DMS153 (cell line): ENCODE data around the gene S100A6.
"Not testable (repeated sequence)": the region's sequence is repeated elsewhere in the genome, so short reads cannot be mapped to it uniquely, and the experiment has no call there.

Source experiments
- DNase-seq: peaks from one replicate; lab custom pipeline; 2025; lab: John Stamatoyannopoulos, UW

Gene S100A6

DNA sequence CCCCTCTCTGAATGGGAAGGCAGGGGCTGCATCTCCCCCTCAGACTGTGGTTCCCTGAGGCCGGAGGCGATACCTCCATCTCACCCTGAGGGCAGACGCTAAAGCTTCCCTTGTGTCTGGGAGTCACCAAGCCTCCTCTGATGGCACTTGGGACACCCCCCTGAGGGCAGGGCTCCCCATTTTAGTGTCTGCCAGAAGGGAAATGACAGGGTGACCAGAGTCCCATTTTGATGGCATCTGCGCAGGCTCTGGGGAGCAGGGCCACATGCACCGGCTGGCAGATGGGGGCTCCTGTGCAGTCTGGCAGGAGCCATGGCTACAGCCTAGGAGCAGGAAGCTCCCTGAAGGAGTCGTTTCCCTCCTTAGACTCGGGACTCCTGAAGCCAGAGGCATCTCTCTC, 28.2 kb upstream of the S100A6 start:
- no peak for DNase-seq

DNA sequence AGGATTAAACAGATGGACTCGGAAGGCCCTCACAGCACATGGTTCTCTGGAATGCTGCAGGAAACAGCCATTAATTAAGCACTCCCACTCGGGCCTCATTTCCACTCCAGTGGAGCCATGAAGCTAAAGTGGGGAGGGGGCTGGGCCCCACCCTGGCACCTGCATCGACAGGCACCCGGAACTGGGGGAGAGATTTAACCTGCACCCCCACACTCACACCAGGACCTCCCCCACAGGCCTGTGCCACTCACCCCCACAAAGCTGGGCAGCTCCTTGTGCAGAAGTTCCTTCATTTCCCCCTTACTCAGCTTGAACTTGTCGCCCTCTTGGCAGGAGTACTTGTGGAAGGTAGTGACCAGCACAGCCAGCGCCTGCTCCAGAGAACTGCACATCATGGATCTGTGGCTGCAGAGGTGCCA, 27.7 kb upstream of the S100A6 start:
- no peak for DNase-seq

DNA sequence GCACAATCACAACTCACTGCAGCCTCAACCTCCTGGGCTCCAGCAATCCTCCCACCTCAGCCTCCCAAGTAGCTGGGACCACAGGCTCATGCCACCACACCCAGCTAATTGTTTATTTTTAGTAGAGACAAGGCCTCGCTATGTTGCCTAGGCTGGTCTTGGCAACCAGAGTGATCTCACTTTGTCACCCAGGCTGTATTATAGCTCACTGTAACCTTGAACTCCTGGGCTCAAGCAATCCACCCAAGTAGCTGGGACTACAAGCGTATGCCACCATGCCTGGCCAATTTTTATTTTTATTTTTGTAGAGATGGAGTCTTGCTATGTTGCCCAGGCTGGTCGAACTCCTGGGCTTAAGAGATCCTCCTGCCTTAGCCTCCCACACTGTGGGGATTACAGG, 26.2 kb upstream of the S100A6 start:
- not testable (repeated sequence) for DNase-seq

GRCh38 chr1:153561466-153561985, 25.7 kb upstream of the S100A6 start:
- DNase-seq = no peak

GRCh38 chr1:153560771-153561465, 25.1 kb upstream of the S100A6 start:
- DNase-seq = no peak

- no peak for DNase-seq
These were observed 24.4 kb upstream of the S100A6 start for GRCh38 chr1:153560241-153560640.

DNA sequence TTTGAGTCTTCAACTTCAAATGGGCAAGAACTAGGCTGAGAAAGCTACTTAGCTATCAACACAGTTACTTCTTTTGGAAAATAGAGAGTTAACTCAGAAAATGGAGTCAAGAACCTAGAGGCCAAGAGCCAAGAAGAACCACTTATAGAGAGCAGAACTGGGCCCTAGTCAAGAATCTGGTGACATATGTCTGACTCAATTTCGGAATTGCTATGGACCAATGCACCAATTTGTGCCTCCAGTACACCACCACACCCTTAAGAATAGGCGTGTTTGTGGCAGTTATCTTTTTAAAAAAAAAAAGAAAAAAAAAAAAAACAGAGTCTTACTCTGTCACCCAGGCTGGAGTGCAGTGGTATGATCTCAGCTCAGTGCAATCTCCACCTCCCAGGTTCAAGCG, 22.1 kb upstream of the S100A6 start:
- DNase-seq = no peak

- DNase-seq = no peak
These were observed 20.6 kb upstream of the S100A6 start for GRCh38 chr1:153556348-153556747.

- DNase-seq = no peak
These were observed 18.2 kb upstream of the S100A6 start for GRCh38 chr1:153553830-153554541.

DNA sequence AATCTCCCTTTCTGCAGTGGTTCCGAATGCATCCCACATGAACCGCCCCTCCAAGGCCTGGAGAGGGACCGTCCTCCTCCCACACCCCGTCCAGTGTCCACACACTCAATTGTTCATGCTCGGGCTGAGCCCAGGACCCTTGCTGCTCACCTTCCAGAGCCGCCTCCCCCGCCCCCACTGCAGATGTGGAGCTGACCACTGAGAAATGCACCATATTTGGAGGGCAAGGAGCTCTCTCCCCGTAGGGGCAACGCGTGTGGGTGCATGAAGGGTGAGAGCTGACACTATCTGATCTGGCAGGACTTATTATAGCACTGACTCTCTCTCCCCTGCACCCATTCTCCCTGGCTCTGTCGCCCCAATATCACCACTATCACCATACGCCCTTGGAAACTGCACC, 17.3 kb upstream of the S100A6 start:
- no peak for DNase-seq

DNA sequence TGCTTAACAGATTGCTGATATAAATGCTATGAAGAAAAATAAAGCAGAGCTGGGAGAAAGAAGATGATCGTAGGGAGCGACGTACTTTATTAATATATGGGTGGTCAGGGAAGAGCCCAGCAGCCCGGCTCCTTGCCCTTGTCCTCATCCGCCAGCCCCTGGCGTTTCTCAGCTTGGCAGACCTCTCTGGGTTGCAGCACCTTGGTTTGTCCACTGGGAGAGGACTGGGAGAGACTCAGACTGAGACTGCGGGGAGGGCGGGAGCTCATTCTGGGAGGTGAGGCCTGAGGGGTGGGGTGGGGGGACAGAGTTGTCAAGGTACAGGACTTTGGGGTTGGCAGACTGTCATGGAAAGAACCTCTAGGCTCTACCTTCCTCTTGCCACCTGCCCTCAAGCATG, 16.5 kb upstream of the S100A6 start:
- no peak for DNase-seq

- no peak for DNase-seq
These were observed 15.2 kb upstream of the S100A6 start for GRCh38 chr1:153550827-153551500.

DNA sequence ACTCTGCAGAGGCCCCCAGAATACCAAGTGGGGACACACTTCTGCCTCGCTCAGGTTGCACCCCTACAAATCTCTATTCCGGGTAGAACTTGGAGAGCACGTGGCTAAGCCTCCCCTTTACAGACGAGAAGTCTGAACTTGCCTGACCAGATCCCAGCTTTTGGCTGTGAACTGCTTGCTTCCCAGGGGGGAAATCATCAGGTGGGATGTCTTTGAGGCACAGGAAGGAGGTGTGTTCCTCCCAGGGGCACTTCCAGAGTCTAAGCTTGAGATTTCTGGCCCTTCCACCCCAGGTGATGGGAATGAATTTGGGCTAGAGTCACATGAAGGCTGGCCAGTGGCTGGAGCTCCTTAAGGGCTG, 14.6 kb upstream of the S100A6 start:
- no peak for DNase-seq

DNA sequence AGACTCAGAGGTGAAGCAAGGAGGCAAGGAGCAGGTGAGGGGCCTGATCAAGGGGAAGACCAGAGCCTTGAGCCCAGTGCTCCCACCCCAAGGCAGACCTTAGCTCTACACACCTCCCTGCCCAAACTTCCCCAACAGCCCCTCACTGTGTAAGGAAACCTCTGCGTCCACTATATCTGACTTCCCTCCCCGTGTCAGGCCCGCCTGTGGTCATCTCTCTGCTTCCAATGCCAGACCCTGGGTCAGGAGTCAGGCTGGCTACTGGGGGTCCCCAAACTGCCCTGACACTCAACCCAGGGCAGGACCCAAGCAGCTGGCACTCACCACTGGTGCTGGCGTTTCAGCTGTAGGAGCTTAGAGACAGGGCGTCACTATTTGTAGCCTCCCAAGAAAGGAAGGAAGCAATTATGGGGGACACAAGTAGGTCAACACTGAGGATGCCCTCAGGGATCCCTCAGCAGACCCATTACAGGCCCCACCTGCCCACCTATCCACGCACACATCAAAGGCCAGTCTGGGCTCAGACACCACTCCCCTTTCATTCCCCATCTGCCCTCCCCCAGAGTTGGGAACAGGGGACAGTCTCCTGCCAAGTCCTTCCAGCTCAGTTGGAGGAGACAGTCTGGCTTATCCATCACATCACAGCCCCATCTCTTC, 14.1 kb upstream of the S100A6 start:
- DNase-seq = no peak

- DNase-seq = no peak
These were observed 13.2 kb upstream of the S100A6 start, which contains the start of gene S100A3 for GRCh38 chr1:153548722-153549688. Gene S100A3, minus strand, starts transcription at chr1:153549258. Its CDS starts 773 bp downstream, at chr1:153548485.

DNA sequence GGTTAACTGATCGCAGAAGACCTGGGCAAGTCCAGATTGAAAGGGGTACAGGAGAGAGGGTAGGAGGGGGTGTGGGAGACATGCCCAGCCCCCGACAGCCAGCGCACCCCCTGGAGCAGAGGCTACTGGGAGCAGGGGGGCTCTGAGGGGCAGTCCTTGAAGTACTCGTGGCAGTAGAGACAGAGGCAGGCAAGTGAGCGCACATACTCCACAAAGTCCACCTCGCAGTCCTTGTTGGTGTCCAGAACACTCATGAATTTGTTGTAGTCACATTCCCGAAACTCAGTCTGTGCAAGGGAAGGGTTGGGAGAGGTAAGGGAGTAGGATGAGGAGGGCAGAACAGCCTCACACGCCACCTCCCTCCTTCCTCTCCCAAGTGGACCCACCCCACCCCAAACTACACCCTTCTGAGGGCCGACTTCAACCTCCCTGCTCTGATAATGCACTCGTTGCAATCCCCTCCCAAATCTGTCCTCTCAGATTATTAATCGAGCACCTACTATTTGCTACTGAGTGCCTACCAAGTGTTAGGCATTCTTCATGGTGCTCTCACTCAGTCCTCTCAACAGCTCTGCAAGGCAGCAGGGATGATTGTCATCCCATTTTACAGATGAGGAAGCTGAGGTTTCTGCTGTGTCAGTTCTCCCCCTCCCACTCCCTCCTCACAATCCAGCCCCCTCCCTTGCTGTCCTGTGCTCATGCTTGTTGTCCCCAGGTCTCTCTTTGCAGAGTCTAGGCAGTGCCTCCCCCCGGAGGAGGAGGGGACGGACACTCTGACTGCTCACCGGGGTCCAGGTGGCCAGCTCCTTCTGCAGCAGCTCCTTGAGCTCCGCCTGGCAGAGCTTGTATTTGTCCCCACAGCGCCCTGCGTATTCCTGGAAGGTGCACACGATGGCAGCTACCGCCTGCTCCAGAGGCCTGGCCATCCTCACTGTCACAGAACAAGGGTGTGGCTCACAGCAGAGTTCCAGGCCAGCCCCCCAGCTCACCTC, 12.1 kb upstream of the S100A6 start:
- no peak for DNase-seq

DNA sequence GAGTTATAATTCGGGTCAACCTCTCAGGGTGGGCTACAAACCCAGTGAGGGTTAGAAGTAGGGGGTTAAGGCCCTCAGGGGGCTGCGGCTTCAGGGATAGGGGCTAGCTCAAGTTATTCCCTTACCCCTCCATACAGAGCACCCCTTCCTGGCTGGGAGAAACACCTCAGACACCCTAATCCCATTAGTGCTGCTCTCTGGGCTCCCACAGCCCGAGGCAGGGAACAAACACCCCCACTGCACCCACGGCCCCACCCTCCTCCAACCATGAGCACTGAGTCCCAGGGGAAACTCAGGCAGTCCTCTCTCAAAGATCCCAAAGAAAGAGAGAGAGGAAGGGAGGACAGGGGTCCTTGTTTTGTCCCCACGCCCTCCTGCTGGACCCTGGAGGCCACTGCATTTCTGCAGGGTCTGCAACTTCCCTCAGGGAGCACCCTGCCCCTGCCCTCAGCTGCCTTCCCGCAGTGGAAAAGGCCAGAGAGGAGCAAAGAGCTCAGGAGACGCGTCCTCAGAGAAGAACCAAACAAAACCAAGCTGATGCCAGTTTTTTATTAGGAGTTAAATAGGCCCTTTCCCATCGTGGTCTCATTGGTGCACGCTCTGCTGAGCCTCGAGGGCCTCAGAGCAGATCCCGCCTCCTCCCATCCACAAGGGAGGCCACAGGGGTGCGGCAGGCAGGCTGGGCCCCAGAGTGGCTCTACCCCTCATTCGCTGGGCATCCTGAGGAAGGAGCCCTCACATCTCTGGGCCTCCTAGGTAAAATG, 11.2 kb upstream of the S100A6 start:
- DNase-seq = no peak

DNA sequence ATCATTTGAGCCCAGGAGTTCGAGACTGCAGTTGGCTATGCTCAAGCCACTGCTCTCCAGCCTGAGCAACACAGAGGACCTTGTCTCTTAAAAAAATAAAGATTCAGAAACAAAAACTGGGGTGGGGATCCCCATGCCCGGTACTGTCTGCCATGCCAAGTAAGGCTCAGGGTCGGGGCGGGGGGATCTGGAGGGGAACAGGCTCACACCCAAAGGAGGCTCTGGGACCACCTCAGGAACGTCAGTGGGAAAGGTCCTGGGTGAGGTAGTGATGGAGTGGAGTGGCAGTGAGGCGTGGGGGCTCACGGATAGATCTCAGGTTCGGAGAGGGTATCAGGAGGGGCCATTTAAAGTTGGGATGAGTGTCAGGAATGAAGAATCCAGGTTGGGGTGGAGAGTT, 10.6 kb upstream of the S100A6 start:
- no peak for DNase-seq
